Kidney (tissue), 14 donors: Measurements from ENCODE around the gene BEST1. TPM values are rescaled to one million over a fixed set of nuclear protein-coding genes. Genes with fewer than 3 reads are reported as not detected.
"Not testable (repeated sequence)": the region's sequence is repeated elsewhere in the genome, so short reads cannot be mapped to it uniquely, and the experiment has no call there.

Experiments
- DNase-seq, 5 donors: peaks; one replicate each; pipeline ENCODE4 v3.0.0-alpha.2; 2013 to 2020
- FAIRE-seq: peaks from 2 replicates; lab custom pipeline; 2012; peaks lifted over from hg19 to GRCh38; lab: Jason Lieb, UNC
- H3K27ac ChIP-seq, 2 donors: one replicate each; pipeline ENCODE4 v1.7.0; 2013; ENCODE audit warnings: low read depth in 2 of 2, low read length in 2 of 2, inconsistent platforms in 1 of 2
- H3K27me3 ChIP-seq: one replicate; pipeline ENCODE4 v1.7.1; 2013; ENCODE audit warnings: low read length, inconsistent platforms; ENCODE audit not compliant: control insufficient read depth, insufficient read depth
- H3K36me3 ChIP-seq, 3 donors: one replicate each; pipeline versions ENCODE4 v1.7.0 to v1.7.1; 2013; ENCODE audit warnings: low read length in 3 of 3, control low read depth in 1 of 3, inconsistent platforms in 1 of 3; ENCODE audit not compliant: insufficient read depth in 3 of 3, control insufficient read depth in 2 of 3
- H3K4me1 ChIP-seq, 3 donors: one replicate each; pipeline versions ENCODE4 v1.7.0 to v1.7.1; 2013; ENCODE audit warnings: low read length in 3 of 3, inconsistent platforms in 1 of 3, low read depth in 1 of 3; ENCODE audit not compliant: control insufficient read depth in 2 of 3, insufficient read depth in 2 of 3
- H3K4me3 ChIP-seq, 3 donors: one replicate each; pipeline versions ENCODE4 v1.7.0 to v1.8.1; 2013; ENCODE audit warnings: low read length in 3 of 3, control low read depth in 1 of 3, inconsistent platforms in 1 of 3
- H3K9ac ChIP-seq, 3 donors: one replicate each; pipeline versions ENCODE4 v1.7.0 to v1.7.1; 2013; ENCODE audit warnings: low read length in 3 of 3, control low read depth in 1 of 3, inconsistent platforms in 1 of 3
- H3K9me3 ChIP-seq, 3 donors: one replicate each; pipeline versions ENCODE4 v1.7.0 to v1.7.1; 2013; ENCODE audit warnings: low read length in 3 of 3, control low read depth in 1 of 3, inconsistent platforms in 1 of 3; ENCODE audit not compliant: control insufficient read depth in 2 of 3, insufficient read depth in 1 of 3
- intact Hi-C: fragments of 100-400 bp; cut with DNase I; formaldehyde crosslinking; loops from one replicate; pipeline ENCODE4 v1.11.1; 2022
- polyA plus RNA-seq: library from polyadenylated mRNA; stranded (reverse); fragments of 350-450 nt; fragmentation: Illumina TruSeq; extraction: RNeasy Lipid Tissue Mini Kit (QIAGEN cat#74804); gene quantifications from one replicate; pipeline ENCODE4 v1.2.3, GENCODE V29; 2014; ENCODE audit warnings: low read depth, low replicate concordance; ENCODE audit not compliant: insufficient read depth
- total RNA-seq: library from RNA; stranded (reverse); fragmentation: NEBNext Ultra II Directional; extraction: Animal tissue kit (Norgen Biotek cat#: 25700); gene quantifications from one replicate; pipeline ENCODE4 v1.2.1, GENCODE V29; 2021
- TF ChIP-seq, protein P1 (sequence below): IDR thresholded peaks from 3 replicates; pipeline ENCODE4 v1.5.1; 2012; ENCODE audit warnings: mild to moderate bottlenecking, moderate library complexity, borderline replicate concordance; ENCODE audit not compliant: insufficient read depth; ENCODE audit errors: extremely low read depth
- donor health status: control.
- donor health status: control.
- donor health status: control.
- donor health status: control.
- donor health status: control.
- donor health status: DM: yes; HTN: yes; CAD: no.
- donor health status: Normal renal cell carcinoma (clear cell type).

Gene BEST1
- total and polyA plus RNA-seq, 2 donors from 2014 or later, result 0.62 to 7.1 TPM

DNA sequence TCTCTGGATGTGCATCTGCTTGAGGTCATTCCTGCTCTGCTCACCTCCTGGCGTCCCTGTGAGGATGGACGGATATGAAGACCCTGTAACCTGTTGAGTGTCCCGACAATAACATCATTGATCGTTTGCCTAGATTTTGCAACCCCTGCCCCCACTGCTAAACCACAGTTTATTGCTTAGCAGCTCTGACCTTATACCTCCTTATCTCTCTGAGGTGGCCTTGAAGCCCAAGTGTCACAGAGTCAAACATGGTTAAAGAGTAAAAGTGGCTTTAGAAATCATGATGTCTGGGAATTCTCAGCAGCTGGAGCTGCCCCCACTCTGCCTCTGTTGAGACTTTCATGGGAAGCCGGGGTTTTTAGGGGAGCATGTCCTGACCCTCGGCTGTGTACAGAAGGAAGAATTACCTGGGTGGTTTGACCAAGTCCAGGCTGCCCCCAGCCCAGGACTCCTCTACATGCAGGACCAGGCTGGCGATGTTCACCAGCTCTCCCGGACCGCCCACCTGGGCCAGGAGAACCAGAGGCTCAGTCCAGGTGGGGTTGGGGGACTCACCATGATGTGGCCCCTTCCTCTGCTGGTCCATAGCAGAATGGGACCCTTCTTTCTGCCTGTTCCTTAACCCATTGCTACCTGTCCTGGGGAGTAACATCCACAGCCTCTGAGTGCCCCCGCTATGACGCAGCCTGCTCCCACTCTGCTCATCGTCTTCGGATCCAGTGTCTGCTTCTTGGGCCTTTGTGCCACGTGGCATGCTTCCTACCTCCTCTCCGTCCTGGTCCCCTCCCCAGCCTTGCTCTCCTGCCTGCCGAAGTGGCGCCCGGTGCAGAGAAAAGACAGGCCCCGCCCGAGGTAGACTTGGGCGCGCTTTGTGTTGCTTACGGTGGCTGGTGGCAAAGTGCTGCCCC, 50.6 kb downstream of the BEST1 start:
- Histone ChIP-seq H3K4me3 (no peak overlapping the region), H3K27me3 (no peaks in the 10 kb centered on the region), H3K4me1 (peaks cover 0 to 7% (median 5%) of the 10 kb centered on the region in 3 donors), H3K9me3 (peaks cover 0 to 4% (median 0%) of the 10 kb centered on the region in 3 donors), H3K9ac (no peak overlapping the region), H3K36me3 (no peaks in the 10 kb centered on the region), H3K27ac (peak overlapping the region; percentile 36 to 74)
- FAIRE-seq (no peak), DNase-seq (no peak)
- TF ChIP-seq, protein P1, sequence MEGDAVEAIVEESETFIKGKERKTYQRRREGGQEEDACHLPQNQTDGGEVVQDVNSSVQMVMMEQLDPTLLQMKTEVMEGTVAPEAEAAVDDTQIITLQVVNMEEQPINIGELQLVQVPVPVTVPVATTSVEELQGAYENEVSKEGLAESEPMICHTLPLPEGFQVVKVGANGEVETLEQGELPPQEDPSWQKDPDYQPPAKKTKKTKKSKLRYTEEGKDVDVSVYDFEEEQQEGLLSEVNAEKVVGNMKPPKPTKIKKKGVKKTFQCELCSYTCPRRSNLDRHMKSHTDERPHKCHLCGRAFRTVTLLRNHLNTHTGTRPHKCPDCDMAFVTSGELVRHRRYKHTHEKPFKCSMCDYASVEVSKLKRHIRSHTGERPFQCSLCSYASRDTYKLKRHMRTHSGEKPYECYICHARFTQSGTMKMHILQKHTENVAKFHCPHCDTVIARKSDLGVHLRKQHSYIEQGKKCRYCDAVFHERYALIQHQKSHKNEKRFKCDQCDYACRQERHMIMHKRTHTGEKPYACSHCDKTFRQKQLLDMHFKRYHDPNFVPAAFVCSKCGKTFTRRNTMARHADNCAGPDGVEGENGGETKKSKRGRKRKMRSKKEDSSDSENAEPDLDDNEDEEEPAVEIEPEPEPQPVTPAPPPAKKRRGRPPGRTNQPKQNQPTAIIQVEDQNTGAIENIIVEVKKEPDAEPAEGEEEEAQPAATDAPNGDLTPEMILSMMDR, result no peak
- intact Hi-C loops, result no loop called here

- Histone ChIP-seq H3K27me3 (no peaks in the 10 kb centered on the region), H3K4me3 (no peak overlapping the region), H3K36me3 (no peaks in the 10 kb centered on the region), H3K9me3 (peaks cover 0 to 4% (median 0%) of the 10 kb centered on the region in 3 donors), H3K4me1 (peaks cover 0 to 7% (median 5%) of the 10 kb centered on the region in 3 donors), H3K27ac (peak overlapping the region; percentile 36 to 74), H3K9ac (peak overlapping the region in 1 of 3 donors; percentile 31)
- intact Hi-C loops, result no loop called here
- TF ChIP-seq, protein P1, result no peak
- FAIRE-seq, result no peak
- DNase-seq, result peak in 3 of 5 donors; percentile 31 to 71 (median 49)
Measured at GRCh38 chr11:62001450-62002191, 51.5 kb downstream of the BEST1 start.

DNA sequence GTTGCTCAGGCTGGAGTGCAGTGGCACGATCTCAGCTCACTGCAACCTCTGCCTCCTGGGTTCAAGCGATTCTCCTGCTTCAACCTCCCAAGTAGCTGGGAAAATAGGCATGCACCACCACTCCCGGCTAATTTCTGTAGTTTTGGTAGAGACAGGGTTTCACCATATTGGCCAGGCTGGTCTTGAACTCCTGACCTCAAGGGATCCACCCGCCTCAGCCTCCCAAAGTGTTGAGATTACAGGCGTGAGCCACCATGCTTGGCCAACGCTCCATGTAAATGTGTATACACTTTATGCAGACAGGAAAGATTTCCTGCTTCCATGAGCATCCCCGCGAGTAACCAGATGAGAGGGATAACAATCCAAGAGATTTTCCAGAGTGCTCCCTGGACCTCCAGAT, 52.1 kb downstream of the BEST1 start:
- H3K9ac ChIP-seq, DNase-seq, H3K27me3 ChIP-seq, H3K4me3 ChIP-seq, intact Hi-C loops, H3K9me3 ChIP-seq, H3K4me1 ChIP-seq, FAIRE-seq, H3K36me3 ChIP-seq: not testable (repeated sequence)
- H3K27ac ChIP-seq, result peak overlapping the region in 1 of 2 donors; percentile 24

DNA sequence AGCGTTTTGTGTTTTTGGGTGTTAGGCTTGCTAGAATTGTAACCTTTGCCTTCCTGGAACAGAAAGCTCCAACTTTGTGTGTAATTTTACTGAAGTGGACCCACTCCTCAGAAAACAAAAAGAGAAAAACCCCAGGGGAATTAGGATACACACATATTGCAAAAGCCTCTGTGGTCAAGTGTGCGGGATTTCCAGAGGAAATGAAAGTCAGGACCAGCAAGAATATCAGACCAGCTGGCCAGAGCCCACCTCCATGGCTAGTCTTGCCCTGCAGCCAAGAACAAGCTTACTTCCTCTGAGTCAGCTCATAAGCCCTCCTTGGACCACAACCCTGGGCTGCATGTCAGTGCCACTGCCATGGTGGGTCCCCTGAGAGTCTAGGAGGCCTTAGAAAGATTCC, 54.3 kb downstream of the BEST1 start:
- intact Hi-C loops, result no loop called here

More for the DNA sequence above, 54.3 kb downstream of the BEST1 start:
- Histone ChIP-seq H3K9me3 (no peaks in the 10 kb centered on the region), H3K27ac (no peak overlapping the region), H3K4me3 (no peak overlapping the region), H3K4me1 (peaks cover 0 to 7% (median 5%) of the 10 kb centered on the region in 3 donors), H3K36me3 (no peaks in the 10 kb centered on the region), H3K9ac (no peak overlapping the region), H3K27me3 (no peaks in the 10 kb centered on the region)
- no peak for DNase-seq
- FAIRE-seq, result no peak
- TF ChIP-seq, protein P1, result no peak
